SKM-1 (cell line): ENCODE data around the gene LAIR1.

Experiments used
- DNase-seq: peaks from one replicate; lab custom pipeline; 2025; ENCODE audit not compliant: unreplicated experiment; lab: John Stamatoyannopoulos, UW

LAIR1 gene

DNA sequence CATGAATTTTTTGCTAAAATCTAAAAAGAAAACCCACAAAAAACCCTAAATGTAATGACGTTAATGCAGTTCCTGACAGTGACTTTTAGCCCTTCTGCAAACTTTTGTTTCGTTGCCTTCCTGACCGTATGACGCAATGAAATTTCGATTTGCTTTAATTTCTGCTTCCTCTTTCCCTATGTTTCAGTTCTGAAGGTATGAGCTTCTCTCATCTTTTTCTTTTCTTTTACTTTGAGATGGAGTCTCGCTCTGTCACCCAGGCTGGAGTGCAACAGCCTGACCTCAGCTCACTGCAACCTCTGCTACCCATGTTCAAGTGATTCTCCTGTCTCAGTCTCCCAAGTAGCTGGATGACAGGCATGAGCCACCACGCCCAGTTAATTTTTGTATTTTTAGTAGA is 45.7 kb downstream of the LAIR1 start:
- DNase-seq = no peak

DNA sequence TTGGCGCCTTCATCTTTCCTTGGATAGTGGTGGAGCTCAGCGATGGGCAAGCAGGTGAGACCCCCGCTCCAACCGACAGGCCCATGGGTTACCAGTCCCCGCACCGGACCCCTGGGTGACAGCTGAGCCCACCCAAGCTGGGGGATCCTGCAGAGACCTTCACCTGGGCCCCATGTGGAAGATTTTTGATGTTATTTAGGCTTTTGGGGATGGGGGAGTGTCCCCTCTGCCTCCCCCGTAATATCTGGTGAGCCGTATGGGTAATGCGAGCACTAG is 46.8 kb downstream of the LAIR1 start:
- DNase-seq = no peak

DNA sequence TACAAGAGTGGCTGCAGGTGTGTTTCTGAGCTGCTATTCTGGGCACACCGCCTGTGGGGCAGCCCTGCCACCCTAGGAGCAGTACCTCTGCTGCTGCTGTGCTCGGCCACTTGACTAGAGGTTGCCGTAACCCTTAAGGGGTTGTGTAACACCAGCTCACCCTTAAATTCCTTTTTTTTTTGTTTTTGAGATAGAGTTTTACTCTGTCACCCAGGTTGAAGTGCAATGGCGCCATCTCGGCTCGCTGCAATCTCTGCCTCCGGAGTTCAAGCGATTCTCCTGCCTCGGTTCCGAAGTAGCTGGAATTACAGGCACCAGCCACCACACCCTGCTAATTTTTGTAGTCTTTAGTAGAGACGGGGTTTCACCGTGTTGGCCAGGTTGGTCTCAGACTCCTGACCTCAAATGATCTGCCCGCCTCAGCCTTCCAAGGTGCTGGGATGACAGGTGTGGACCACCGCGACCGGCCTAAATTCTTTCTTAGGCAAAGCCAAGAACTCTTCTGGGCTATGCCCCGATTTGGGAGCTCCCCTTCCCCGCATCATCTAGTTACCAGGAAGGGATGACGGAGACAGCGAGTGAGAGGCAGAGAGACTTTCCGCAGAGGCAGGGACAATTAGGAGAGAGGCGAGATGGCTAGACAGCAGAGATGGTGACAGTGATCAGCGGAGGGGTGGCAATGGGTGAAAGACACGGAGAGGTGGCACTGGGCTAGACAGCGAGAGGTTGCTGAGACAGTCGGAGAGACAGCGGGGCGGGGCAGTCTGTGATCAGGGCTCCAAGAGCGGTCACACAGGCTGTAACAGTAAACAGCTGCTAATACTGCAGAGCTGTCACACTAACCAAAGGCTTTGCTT is 47.4 kb downstream of the LAIR1 start:
- no peak for DNase-seq

DNA sequence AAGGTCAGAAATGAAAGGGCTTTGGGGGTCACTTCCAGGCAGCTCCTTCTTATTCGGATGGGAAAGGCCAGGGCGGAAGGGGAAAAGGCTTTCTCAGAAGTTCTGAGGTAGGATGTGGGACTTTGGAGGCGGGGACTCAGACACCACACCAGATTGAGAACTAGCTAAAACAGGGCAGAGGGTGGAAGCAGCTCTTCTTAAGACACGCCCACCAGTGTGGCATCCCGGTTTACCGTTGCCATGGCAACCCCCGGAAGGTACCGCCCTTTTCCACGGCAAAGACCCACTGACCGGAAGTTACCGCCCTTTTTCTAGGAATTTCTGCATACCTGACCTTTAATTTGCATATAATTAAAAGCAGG is 48.0 kb downstream of the LAIR1 start:
- no peak for DNase-seq

DNA sequence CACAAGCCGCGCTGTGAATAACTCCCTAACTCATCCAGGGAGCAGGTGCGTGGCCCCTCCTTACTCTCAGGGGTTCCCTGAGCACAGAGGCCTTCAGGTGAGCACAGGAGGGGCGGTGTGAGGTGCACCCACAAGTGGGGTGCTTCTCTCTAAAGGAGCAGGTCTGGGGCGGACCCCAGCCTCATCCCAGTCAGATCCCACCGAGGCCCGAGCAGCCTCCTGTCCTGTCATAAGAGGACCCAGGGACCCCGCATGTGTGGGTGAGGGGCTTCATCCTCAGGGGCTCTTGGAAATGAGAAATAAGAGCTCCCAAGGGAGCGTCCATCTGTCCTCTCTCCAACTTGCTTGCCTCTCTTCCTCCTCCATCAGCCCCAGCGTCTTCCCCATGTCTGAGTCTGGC is 48.8 kb downstream of the LAIR1 start:
- no peak for DNase-seq

DNA sequence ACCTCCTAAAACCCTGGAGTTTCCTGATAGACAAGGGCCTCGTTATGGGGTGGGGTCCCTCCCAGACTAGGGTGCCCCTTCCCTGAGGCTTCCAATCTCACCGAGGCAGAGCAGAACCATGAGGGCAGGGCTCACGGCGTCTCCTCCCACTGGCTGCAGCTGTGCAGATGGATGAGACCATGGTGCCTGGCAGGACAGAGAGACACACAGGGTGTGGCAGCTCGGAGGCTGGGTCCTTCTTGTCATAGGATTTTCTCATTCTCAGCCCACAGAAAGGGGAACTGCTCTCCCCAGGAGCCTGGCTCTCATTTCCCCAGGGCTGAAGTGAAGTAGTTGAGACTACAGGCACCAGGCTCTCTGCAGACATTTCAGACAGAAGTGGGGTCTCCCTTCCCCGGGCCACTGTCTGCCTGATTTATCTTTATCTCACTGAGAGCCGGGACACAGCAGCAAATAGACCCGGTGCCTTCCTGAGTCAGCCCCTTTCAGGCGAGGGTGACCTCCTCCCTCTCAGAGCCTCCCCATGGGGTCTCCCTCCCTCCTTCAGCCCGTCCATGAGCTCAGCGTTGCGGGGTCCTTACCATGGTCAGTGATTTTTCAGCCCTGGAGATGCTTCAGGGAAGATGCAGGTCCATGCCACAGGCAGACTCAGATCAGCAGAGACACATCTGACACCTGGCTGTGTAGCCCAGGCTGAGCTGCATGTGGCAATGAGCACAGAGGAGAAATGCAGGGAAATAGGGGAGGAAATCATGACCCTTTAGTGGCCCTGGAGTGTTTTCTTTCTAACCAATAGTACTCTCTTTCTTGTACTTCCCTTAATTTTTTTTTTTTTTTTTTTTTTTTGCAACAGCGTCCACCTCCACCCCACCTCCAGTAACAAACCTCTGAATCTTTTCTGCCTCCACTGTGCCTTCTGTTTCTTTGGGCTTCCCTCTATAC is 52.0 kb downstream of the LAIR1 start, which contains the start of gene LILRA5:
Gene LILRA5 (minus strand): TSS at position 731 of the 942 bp plus-strand sequence. CDS start 147 bp downstream, at position 584.
- DNase-seq = no peak

DNA sequence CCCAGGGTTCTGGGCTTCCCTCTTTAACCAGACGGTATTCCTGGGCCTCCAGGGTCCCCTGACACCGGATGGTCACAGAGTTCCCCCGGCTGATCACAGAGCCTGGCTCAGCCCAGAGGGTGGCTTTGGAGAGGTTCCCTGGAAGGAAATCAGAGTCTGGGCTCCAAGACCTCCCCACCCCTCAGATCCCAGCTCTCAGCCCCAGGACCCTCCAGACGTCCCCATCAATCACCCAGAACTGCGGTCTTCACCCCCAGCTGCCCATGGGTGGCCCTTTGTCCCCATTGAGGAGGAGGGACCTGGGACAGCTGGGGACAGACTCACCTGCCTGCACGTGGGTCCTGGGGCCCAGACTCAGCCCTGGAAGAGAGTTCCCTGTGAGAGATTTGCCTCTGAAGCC is 52.7 kb downstream of the LAIR1 start:
- no peak for DNase-seq

DNA sequence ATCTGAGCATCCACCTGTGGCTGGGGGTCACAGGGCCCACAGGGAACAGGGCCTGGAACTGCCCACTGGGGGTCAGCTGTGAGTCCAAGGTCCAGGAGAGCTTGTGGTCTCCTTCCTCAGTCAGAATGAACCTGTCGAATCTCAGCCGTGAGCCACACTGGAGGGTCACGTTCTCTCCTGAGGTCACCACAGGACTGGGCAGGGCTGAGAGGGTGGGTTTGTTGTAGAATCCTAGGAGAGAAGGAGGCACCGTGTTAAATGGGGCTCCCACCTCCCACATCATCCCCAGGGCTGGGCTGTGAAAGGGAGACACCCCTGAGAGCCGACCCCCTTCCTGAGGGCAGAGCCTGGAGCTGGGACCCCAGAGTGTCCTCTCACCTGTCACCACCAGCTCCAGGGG is 53.2 kb downstream of the LAIR1 start:
- no peak for DNase-seq

DNA sequence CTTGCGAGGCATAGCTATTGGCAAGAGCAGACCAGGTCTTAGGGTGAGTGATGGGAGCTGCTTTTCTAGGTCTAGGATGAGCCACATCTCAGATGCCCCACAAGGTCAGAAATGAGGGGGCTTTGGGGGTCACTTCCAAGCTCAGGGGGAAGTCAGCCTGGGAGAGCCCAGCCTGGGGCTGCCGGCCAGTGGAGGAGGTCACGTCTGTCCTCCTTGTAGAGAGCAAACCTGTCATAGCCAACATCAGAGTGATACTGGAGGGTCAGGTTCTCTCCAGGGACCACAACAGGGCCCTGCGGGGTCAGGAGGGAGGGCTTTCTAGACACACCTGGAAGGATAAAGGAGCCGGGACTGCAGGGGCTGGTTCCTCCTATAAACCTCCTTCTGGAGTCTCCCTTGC is 54.2 kb downstream of the LAIR1 start:
- DNase-seq = no peak

DNA sequence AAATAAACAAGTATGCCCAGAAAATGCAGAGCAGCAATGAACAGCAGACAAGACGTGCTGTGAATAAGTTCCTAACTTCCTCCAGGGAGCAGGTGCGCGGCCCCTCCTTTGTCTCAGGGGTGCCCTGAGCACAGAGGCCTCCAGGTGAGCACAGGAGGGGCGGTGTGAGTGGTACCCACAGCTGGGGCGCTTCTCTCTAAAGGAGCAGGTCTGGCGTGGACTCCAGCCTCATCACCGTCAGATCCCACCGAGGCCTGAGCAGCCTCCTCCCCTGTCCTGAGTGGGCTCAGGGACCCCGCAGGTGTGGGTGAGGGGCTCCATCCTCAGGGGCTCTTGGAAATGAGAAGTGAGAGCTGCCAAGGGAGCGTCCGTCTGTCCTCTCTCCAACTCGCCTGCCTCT is 54.9 kb downstream of the LAIR1 start:
- DNase-seq = no peak

DNA sequence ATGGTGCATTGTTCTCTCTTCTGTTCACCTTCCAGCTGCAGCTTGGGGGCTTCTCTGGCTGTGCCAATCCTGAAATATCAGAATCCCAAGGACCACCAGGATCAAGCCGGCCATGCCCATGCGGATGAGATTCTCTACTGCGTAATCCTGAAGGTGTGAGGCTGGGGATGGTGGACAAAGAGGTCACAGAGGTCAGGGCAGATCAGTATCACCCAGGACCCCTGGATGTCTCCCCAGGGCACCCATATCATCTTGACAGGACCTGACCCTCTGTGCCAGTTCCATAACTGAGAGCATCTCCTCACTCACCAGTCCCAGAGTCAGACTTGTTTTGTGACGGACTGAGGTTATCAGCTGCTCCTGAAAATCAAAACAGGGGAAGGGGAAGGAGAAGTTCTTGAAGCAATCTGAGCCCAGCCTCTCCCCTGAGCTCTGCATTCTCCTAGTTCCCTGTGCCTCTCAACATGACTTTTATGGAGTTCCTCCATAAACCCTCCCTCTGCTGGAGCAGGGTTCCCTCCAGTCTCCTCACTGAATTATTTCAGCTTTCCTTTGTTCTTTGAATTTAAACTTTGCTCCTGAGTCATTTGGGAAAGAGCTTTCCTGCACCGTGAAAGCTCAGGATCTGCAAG is 57.2 kb downstream of the LAIR1 start:
- no peak for DNase-seq

DNA sequence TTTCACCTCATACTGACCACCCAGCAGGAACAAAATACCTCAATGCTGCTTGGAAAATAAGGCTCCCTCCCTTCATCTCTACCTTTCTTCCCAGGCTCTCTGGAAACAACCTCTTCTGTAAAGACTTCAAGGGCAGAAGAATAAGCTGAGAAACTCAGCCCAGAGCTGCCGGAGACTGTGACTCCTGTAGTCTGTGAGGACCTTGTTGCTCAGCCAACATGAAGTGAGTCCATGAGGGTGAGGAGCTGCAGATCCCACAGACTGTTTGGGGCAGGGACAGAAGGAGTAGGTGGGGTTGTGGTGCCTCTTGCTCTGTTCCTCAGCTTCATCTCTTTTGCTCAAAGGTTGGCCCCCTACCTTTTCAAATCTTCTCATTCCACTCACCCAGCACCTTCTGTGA is 59.6 kb downstream of the LAIR1 start:
- DNase-seq = no peak

DNA sequence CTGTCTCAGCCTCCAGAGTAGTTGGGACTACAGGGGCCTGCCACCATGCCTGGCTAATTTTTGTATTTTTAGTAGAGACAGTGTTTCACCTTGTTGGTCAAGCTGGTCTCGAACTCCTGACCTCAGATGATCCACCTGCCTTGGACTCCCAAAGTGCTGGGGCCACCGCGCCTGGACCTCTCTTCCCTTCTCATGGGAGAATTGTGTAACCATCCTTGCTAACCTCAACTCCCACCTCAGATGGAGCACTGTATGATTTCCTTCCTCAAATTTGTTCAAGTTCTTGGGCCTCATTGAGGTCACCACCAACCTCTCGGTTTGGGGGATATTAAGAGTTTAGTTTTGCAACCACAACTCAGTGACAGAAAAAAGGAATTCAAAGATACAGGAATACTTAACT is 62.5 kb downstream of the LAIR1 start:
- DNase-seq = peak; percentile 24
